ENCODE results near the gene A3GALT2.

DNA sequence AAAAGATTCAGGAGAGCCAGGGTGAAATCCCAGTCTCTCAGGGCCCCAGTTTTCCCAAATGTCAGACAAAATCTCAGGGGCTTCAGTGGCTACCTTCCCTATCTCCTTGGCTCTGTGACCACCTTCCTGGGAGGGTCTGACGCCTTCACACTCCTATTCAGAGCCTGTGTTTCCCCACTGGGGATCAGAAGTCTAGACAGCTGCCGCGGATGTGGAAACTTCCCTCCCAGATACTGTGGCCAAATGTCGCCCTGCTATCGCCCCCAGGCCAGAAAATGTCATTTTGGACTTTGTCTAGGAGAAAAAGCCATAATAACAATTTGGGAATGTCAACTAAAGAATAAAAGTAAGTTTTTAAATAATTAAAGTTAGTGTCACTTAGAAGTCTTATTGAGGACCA is 15.9 kb downstream of the A3GALT2 start:
- TF ChIP-seq CTCF (IDR thresholded peaks at IDR 0.05) (no peak), EZH2 (IDR thresholded peaks at IDR 0.05; ENCODE audit: borderline replicate concordance, insufficient read depth, low read depth, low read length, poor library complexity, severe bottlenecking) (no peak)
